Renal cortex interstitium (tissue), 11 donors: Measurements from ENCODE around the gene GPR152. TPM values are rescaled to one million over a fixed set of nuclear protein-coding genes. Genes with fewer than 3 reads are reported as not detected.
A peak's percentile ranks its signal among the peaks of the same experiment; 100 is the strongest.
"Not testable (repeated sequence)": the region's sequence is repeated elsewhere in the genome, so short reads cannot be mapped to it uniquely, and the experiment has no call there.

Experiments used
- DNase-seq, 11 donors: peaks; one replicate each; pipeline ENCODE4 v3.0.0-alpha.2; 2013; ENCODE audit warnings: low read depth in 9 of 11, low spot score in 4 of 11; ENCODE audit errors: extremely low read depth in 1 of 11
- polyA plus RNA-seq, 3 donors: library from polyadenylated mRNA; unstranded; fragments of 120-200 nt; gene quantifications; one replicate each; pipeline ENCODE4 v1.2.1, GENCODE V29; 2013; ENCODE audit not compliant: insufficient read length in 3 of 3

The GPR152 gene
- polyA plus RNA-seq, 3 donors, result not detected

DNA sequence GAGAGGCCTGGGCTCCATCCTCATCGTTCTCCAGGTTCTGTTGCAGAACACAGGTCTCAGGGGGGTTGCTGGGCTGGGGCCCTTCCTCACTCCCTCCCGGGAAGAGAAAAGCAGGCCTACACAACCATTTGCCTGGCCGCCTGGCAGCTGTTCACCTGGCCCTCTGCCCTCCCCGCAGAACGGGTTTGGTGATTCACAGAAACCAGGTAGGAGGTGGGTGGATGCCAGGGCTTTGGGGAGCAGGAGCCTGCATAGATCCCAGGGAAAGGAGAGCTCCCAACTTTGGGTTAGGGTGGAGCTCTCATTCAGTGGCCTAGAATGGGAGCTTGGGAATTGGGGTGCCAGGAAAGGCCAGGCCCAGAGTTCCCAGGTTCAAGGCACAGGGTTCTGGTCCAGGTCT is 15.5 kb upstream of the GPR152 start:
- DNase-seq, result no peak

DNA sequence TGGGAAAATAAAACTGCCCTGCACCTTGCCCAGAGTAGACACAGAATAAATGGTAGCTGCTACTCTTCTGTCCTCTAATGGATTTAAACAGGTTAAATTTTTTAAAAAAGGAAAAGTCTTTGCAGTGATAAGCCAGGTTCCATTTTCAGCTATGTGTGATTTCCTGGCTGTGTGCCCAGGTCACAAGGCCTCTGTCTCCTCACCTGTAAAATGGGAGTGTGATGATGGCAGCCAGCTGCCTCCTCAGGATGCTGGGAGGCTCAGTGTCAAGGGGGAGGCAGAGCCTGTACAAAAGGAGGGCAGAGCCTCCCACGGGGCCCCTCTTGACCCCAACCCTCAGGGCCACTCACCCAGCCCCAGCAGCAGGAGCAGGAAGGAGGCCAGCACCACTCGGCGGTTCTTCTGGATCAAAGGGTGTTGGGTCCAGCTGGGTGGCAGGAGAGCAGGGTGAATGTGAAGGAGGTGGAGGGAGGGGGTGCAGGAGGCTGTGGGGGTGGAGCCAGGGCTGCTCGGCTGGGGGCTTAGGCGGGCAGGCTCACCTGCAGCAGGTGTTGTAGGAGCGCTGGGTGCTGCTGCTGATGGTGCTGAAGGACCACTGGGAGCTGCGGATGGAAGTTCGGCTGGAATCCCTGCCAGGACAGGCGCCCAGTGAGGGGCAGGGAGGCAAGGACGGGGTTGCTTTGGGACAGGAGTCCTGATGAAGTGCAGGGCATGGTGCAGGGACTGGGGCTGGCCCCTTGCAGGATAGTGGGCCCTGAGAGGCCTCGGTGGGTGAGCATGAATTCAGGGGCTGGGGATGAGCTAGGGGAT is 14.6 kb upstream of the GPR152 start:
- DNase-seq, result no peak

- DNase-seq, result no peak
Measured at GRCh38 chr11:67466367-67466766, 13.8 kb upstream of the GPR152 start.

- not testable (repeated sequence) for DNase-seq
Measured at GRCh38 chr11:67465530-67465929, 13.0 kb upstream of the GPR152 start.

DNA sequence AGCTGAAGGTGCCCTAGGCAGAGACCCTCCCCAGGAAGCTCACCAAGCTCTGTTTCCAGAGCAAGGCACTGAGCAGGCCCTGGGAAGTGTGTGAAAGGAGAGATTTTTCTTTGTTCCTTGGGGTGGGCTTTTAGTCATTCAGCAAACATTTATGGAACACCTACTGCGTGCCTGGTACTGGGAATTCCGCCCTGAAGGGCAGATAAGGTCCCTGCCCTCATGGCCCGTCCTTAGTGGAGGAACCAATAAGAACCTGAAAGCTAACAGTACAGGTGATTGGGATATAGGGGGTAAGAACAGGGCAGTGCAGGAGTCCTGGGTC is 12.6 kb upstream of the GPR152 start:
- DNase-seq, result no peak

- peak; percentile 47 to 81 (median 68) for DNase-seq
Measured at GRCh38 chr11:67464411-67465188, 12.1 kb upstream of the GPR152 start.

DNA sequence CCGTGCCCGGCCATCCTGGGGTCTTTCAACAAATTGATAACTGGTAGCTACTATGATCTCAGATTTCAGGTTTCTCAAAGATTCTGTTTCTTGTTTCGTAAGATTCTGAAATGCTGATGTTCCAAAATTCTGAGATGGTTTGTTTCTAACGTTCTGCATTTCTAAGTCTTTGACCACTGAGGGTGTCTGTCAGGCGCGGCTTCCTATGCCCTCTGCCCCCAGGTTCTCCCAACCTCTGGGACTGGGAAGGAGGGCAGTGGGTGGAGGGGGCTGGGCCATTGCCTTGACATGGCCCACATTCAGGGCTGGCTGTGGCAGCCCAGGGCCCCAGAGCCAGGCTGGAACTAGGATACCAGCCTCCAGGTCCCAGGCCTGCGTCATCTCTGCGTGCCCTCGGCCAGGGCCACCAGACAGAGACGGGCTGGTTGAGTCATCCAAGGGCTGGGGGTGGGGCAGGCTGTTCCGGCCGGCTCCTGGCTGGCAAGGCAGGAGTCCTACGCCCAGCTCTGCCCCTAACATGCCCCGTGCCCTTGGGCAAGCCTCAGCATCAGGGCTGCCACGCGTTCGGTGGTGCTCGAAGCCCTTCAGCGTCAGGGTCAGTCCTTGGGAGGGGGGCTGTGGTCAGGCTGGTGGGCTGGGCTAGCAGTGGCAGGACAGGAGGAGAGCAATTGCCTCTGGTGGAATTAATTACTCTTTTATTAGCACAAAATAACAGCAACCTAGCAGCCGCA is 11.3 kb upstream of the GPR152 start:
- DNase-seq, result no peak

- DNase-seq, result no peak
Measured at GRCh38 chr11:67463186-67463585, 10.7 kb upstream of the GPR152 start.

- no peak for DNase-seq
Measured at GRCh38 chr11:67458266-67458665, 5.7 kb upstream of the GPR152 start.

- no peak for DNase-seq
Measured at GRCh38 chr11:67457453-67457852, 4.9 kb upstream of the GPR152 start.

GRCh38 chr11:67456068-67456705 is 3.7 kb upstream of the GPR152 start:
- DNase-seq, result no peak

DNA sequence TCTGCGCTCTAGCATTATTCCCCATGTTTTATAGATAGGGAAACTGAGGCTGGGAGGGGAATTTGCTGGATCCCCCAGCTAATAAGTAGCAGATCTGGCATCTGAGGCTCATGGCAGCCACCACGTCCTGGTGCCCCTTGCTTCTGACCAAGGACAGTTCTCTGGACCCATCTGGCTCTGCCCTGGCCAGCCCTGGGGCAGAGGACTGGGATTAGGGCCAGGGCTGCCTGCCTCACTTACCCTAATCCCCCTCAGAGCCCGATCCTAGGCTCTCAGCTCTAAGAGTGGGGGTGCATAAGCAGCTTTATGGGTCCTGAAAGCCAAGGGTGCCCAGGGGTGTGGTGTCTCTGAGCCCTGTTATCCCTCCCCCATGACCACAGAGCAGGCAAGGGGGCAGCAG is 2.5 kb upstream of the GPR152 start, which contains the start of gene CABP4:
CABP4 (plus strand) TSS at position 301 of the 400 bp plus-strand sequence; CDS start at position 371, 70 bp downstream.
- no peak for DNase-seq

DNA sequence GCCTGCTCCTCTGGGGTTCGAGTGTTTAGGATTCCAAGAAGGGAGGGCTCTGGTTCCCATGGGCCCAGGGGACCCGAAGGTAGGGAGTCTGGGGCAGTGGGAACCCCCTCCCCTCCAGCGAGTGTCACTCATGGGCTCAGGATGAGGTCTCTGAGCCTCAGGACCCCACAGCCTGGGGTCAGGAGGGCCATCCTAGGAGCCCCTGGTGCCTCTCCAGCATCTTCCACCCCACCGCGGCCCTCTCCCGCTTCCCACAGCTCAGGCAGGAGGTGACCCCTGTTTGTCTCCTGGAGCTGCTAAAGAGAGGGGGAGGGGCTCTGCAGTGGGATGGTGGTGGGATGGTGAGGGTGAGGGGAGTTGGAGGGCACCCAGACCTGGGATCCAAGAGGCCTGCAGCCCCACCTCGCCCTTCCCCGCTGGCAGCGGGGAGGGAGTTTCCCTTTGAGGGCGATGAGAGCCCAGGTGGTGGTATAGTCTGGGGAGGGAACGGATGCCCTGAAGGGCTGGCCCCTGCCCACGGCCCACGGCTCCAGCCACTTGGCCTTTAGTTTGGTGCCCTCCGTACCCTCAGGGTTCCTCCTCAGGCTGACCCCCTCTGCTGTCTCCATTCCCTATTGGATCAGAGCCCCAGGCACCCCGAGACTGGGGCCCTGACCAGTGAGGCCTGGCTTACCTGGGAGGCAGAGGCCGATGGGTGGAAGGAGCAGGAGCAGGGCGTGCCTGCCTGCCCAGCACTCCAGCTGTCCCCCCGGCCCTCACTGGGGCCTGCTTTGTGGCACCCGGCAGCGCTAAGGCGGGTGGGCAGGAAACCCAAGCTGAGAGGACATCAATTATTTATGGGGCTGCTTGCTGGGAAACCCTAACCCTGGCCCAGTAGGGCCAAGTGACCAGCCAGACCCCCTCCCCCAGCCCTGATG is 1.5 kb upstream of the GPR152 start:
- no peak for DNase-seq

DNA sequence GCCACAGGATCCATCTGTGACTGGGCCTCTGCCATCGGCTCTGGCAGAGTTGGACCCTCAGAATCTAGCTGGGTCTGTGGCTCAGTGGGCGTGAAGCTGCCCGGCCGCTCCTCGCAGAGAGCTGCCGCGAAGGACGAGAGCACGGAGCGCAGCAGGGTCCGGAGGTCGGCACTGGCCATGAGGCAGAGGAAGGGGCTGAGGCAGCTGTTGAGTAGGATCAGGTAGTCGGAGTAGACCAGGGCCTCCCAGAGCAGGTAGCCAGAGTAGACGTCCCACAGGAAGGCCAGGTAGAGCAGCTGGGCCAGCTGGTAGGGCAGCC is 912 bp downstream of the GPR152 start:
- DNase-seq, result no peak

- DNase-seq, result no peak
Measured at GRCh38 chr11:67450796-67451657, 1.5 kb downstream of the GPR152 start.

GRCh38 chr11:67449116-67449844 is 3.2 kb downstream of the GPR152 start:
- DNase-seq, result no peak

- no peak for DNase-seq
Measured at GRCh38 chr11:67448220-67448609, 4.3 kb downstream of the GPR152 start.
